ENCODE data around the gene PARVG. TPM values are rescaled to one million over a fixed set of nuclear protein-coding genes. Genes with fewer than 3 reads are reported as not detected.

The PARVG gene
- total and polyA plus RNA-seq, 12 donors = 1.4 to 61.1 (median 14.8) TPM

- Histone ChIP-seq H3K9me3 (replicated peaks in 1 of 3) (no peaks in the 10 kb centered on the region), H3K4me3 (no peak overlapping the region), H3K27me3 (peaks cover 5% of the 10 kb centered on the region), H3K36me3 (replicated peaks in 1 of 2) (no peaks in the 10 kb centered on the region), H3K4me1 (replicated peaks in 1 of 2) (no peaks in the 10 kb centered on the region), H3K27ac (no peak overlapping the region)
- 41 to 49% (median 46%) methylated on average over 12 of the region's 12 CpGs for WGBS, 4 donors
- intact Hi-C loops (cut with DNase I) = no loop called here
- no peak for DNase-seq
- TF ChIP-seq POLR2A (IDR thresholded peaks at IDR 0.05) (no peak), CTCF (IDR thresholded peaks at IDR 0.05) (no peak)
These were observed 43.4 kb downstream of the PARVG start for GRCh38 chr22:44224166-44224565.

GRCh38 chr22:44225091-44225689, 44.5 kb downstream of the PARVG start:
- H3K27me3 ChIP-seq = peaks cover 5% of the 10 kb centered on the region
- TF ChIP-seq CTCF (IDR thresholded peaks at IDR 0.05) (no peak), POLR2A (IDR thresholded peaks at IDR 0.05) (no peak)
- H3K36me3 ChIP-seq (replicated peaks in 1 of 2) = no peaks in the 10 kb centered on the region
- H3K4me3 ChIP-seq = no peak overlapping the region
- H3K9me3 ChIP-seq (replicated peaks in 1 of 3) = no peaks in the 10 kb centered on the region
- intact Hi-C loops (cut with DNase I) = no loop called here
- DNase-seq = peak in 2 of 7 donors; percentile 5 to 18
- WGBS, 4 donors = 49 to 60% (median 54%) methylated on average over 10 to 11 of the region's 11 CpGs
- no peak overlapping the region for H3K27ac ChIP-seq
- no peaks in the 10 kb centered on the region for H3K4me1 ChIP-seq (replicated peaks in 1 of 2)

DNA sequence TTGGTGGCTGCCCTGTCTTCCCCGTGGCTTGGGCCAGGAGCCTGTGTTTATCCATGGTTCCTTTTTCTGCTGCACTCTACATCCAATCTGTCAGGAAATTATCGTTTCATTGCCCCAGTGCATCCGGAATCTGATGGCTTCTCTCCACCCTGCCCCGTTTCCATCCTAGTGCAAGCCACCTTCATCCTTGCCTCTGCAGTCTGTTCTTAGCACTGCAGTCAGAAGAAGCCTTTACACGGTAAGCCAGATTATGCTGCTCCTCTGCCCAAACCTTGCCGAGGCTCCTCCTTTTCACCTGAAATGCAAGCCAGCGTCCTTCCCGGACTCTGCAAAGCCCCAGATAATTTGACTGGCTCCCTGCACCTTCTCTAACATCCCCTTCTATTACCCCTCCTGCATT, 45.1 kb downstream of the PARVG start:
- WGBS, 4 donors = 72 to 82% (median 78%) methylated on average over 8 of the region's 8 CpGs
- no peak for TF ChIP-seq POLR2A (IDR thresholded peaks at IDR 0.05)
- TF ChIP-seq CTCF (IDR thresholded peaks at IDR 0.05) = no peak

GRCh38 chr22:44229331-44229730, 48.6 kb downstream of the PARVG start:
- DNase-seq = no peak
- intact Hi-C loops (cut with DNase I) = no loop called here
- Histone ChIP-seq H3K27me3 (no peaks in the 10 kb centered on the region), H3K4me1 (replicated peaks in 1 of 2) (no peaks in the 10 kb centered on the region), H3K9me3 (replicated peaks in 1 of 3) (no peaks in the 10 kb centered on the region), H3K4me3 (no peak overlapping the region), H3K27ac (no peak overlapping the region), H3K36me3 (replicated peaks in 1 of 2) (no peaks in the 10 kb centered on the region)
- WGBS, 4 donors = 87 to 91% (median 89%) methylated on average over 3 of the region's 3 CpGs
- TF ChIP-seq POLR2A (IDR thresholded peaks at IDR 0.05) (no peak), CTCF (IDR thresholded peaks at IDR 0.05) (no peak)

More for the DNA sequence above, 45.1 kb downstream of the PARVG start:
- Histone ChIP-seq H3K4me3 (no peak overlapping the region), H3K27me3 (peaks cover 5% of the 10 kb centered on the region), H3K36me3 (replicated peaks in 1 of 2) (no peaks in the 10 kb centered on the region), H3K9me3 (replicated peaks in 1 of 3) (no peaks in the 10 kb centered on the region), H3K27ac (no peak overlapping the region), H3K4me1 (replicated peaks in 1 of 2) (no peaks in the 10 kb centered on the region)
- DNase-seq = peak in 1 of 7 donors; percentile 3
- intact Hi-C loops (cut with DNase I) = no loop called here
